Cortex of kidney (tissue), 1 donor: ENCODE results near the gene KDM2B.
"Not testable (repeated sequence)": the region's sequence is repeated elsewhere in the genome, so short reads cannot be mapped to it uniquely, and the experiment has no call there.

ENCODE experiments used
- DNase-seq: peaks from one replicate; lab custom pipeline; 2025; lab: John Stamatoyannopoulos, UW

The KDM2B gene

GRCh38 chr12:121584885-121585284 lies 4.1 kb upstream of the KDM2B start:
- DNase-seq: not testable (repeated sequence)

GRCh38 chr12:121583334-121583661 lies 2.5 kb upstream of the KDM2B start:
- DNase-seq: not testable (repeated sequence)

- no peak for DNase-seq
Measured at GRCh38 chr12:121582583-121583333, 1.9 kb upstream of the KDM2B start.

- no peak for DNase-seq
Measured at GRCh38 chr12:121581686-121582429, 1.0 kb upstream of the KDM2B start.

- DNase-seq: no peak
Measured at GRCh38 chr12:121579981-121580868, 598 bp downstream of the KDM2B start.

- DNase-seq: no peak
Measured at GRCh38 chr12:121579190-121579791, 1.5 kb downstream of the KDM2B start.

GRCh38 chr12:121578230-121579189 lies 2.3 kb downstream of the KDM2B start:
- no peak for DNase-seq

GRCh38 chr12:121577443-121578180 lies 3.2 kb downstream of the KDM2B start:
- DNase-seq: no peak

- DNase-seq: no peak
Measured at GRCh38 chr12:121576851-121577391, 3.9 kb downstream of the KDM2B start.

GRCh38 chr12:121575952-121576625 lies 4.7 kb downstream of the KDM2B start:
- DNase-seq: no peak

- no peak for DNase-seq
Measured at GRCh38 chr12:121575051-121575450, 5.8 kb downstream of the KDM2B start.

- no peak for DNase-seq
Measured at GRCh38 chr12:121574025-121574424, 6.8 kb downstream of the KDM2B start.

GRCh38 chr12:121571920-121572319 lies 8.9 kb downstream of the KDM2B start:
- DNase-seq: no peak

- no peak for DNase-seq
Measured at GRCh38 chr12:121570467-121571283, 10.1 kb downstream of the KDM2B start.

- no peak for DNase-seq
Measured at GRCh38 chr12:121568971-121569751, 11.7 kb downstream of the KDM2B start.

- no peak for DNase-seq
Measured at GRCh38 chr12:121568518-121568917, 12.3 kb downstream of the KDM2B start.

GRCh38 chr12:121565076-121565475 lies 15.7 kb downstream of the KDM2B start:
- DNase-seq: no peak

- no peak for DNase-seq
Measured at GRCh38 chr12:121562488-121562887, 18.3 kb downstream of the KDM2B start.
